ENCODE measurements around the gene RASAL3. TPM values are rescaled to one million over a fixed set of nuclear protein-coding genes. Genes with fewer than 3 reads are reported as not detected.

The RASAL3 gene
- total RNA-seq, 1 donor: not detected

DNA sequence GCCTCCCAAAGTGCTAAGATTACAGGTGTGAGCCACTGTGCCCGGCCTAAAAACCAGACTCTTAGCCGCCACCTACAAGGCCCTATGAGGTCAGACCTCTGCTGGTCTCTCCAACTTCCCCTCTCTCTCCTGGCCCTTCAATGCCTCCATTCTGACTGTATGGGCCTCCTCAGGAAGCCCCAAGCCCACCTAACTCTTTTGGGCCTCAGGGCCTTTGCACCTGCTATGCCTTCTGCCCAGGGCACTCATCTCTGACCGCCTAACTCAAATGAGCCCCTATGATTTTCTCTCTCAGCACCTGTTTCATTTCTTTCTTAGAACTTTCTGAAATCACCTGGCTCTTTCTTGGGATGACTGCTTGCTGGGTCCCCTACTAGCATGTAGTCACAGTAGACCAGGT lies 21.0 kb downstream of the RASAL3 start:
- DNase-seq (ENCODE audit: low read depth): no peak
- TF ChIP-seq, protein P1, sequence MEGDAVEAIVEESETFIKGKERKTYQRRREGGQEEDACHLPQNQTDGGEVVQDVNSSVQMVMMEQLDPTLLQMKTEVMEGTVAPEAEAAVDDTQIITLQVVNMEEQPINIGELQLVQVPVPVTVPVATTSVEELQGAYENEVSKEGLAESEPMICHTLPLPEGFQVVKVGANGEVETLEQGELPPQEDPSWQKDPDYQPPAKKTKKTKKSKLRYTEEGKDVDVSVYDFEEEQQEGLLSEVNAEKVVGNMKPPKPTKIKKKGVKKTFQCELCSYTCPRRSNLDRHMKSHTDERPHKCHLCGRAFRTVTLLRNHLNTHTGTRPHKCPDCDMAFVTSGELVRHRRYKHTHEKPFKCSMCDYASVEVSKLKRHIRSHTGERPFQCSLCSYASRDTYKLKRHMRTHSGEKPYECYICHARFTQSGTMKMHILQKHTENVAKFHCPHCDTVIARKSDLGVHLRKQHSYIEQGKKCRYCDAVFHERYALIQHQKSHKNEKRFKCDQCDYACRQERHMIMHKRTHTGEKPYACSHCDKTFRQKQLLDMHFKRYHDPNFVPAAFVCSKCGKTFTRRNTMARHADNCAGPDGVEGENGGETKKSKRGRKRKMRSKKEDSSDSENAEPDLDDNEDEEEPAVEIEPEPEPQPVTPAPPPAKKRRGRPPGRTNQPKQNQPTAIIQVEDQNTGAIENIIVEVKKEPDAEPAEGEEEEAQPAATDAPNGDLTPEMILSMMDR (IDR thresholded peaks at IDR 0.05; ENCODE audit: insufficient read depth, low read depth, low read length): no peak
- no peak overlapping the region for H3K4me3 ChIP-seq (ENCODE audit: low read depth, low read length)

GRCh38 chr19:15442142-15442920 lies 22.0 kb downstream of the RASAL3 start:
- TF ChIP-seq, protein P1 (IDR thresholded peaks at IDR 0.05; ENCODE audit: insufficient read depth, low read depth, low read length): no peak
- DNase-seq (ENCODE audit: low read depth): no peak
- H3K4me3 ChIP-seq (ENCODE audit: low read depth, low read length): no peak overlapping the region

DNA sequence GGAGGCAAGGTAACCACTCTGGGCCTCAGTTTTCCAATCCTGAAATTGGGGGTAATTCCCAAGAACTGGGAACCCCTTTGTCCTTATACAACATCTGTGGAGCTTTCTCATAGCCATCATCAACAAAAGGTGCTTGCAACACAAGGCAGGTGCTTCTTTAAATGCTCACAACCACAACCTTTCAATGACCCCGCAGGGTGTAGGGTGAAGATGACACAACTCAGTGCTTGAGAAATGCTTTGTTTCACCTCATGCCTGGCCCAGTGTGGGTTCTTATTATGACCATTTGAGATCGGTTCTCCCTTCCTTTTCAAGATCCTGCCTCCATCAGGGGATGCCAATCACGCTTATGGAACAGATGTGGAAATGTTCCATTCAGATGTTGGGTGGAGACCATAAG lies 23.0 kb downstream of the RASAL3 start:
- no peak overlapping the region for H3K4me3 ChIP-seq (ENCODE audit: low read depth, low read length)
- TF ChIP-seq, protein P1 (IDR thresholded peaks at IDR 0.05; ENCODE audit: insufficient read depth, low read depth, low read length): no peak
- no peak for DNase-seq (ENCODE audit: low read depth)

GRCh38 chr19:15439821-15440641 lies 24.3 kb downstream of the RASAL3 start:
- no peak for DNase-seq (ENCODE audit: low read depth)
- TF ChIP-seq, protein P1 (IDR thresholded peaks at IDR 0.05; ENCODE audit: insufficient read depth, low read depth, low read length): no peak
- H3K4me3 ChIP-seq (ENCODE audit: low read depth, low read length): no peak overlapping the region

DNA sequence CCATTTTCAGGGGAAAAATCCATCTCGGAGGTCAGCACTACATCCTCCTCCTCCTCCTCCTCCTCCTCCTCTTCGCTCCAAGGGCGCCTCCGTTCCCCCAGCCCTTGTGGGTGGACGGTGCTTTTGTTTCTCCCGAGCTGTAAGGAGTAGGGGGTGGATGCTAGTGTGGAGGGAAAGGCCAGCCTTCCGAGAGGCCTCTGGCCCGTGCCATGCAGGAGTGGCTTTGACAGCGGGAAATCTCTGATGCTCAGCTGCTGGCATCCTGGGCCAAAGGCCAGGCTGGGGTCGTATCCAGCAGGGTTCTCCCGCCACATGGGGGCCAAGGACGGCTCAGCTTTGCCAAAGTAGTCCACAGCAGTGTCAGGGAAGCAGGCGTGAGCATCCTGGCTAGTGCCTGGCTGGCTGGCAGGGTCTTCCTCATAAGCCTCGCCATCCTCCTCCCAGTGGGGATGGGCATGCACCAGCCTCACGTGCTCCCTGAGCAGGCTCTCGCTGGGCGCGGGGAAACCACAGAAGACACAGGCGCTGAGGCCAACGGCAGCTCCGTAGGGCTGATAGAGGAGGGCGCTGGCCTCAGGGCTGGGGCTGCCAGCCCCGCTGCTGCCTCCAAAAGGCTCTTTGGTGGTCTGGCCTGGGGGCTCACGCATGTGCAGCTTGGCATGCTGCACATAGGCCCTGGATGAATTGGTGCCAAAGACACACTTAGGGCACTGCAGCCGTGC lies 25.1 kb downstream of the RASAL3 start:
- DNase-seq (ENCODE audit: low read depth): no peak

DNA sequence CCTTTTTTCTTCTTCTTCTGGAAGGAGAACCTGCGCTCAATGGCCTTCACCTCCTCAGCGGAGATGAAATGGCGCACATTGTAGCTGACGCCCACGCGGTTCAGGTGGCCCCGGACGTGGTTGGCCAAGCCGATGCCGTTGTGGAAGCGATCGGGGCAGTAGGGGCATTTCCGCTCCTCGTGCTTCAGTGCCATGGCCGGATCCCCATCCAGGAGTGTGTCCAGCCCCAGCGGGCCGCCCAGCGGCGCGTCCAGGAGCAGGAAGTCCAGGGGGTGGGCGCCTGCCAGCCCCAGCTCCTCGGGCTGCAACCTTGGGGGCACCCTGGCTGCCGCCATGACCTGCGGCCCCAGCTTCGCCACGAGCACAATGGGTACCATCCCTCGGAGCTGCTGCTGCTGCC lies 25.8 kb downstream of the RASAL3 start:
- DNase-seq (ENCODE audit: low read depth): no peak
- H3K4me3 ChIP-seq (ENCODE audit: low read depth, low read length): no peak overlapping the region
- TF ChIP-seq, protein P1 (IDR thresholded peaks at IDR 0.05; ENCODE audit: insufficient read depth, low read depth, low read length): no peak

More for the DNA sequence above, 25.1 kb downstream of the RASAL3 start:
- TF ChIP-seq, protein P1 (IDR thresholded peaks at IDR 0.05; ENCODE audit: insufficient read depth, low read depth, low read length): no peak
- H3K4me3 ChIP-seq (ENCODE audit: low read depth, low read length): no peak overlapping the region

All from fibroblast of villous mesenchyme (primary cell).